Peyer's patch (tissue), 4 donors: Measurements from ENCODE around the gene EYA4.

Experiments used
- CTCF ChIP-seq, 6 experiments: fragments of 450-650 bp in 4 of 6; fragments of 200-600 bp in 2 of 6; sonication (generic) in 1 of 6; IDR thresholded peaks; one replicate each; pipeline ENCODE4 v1.5.1; 2017 to 2019; ENCODE audit warnings: antibody characterized with exemption in 6 of 6, mild to moderate bottlenecking in 3 of 6, moderate library complexity in 1 of 6
- POLR2A ChIP-seq, 2 donors: fragments of 450-650 bp; IDR thresholded peaks; one replicate each; pipeline ENCODE4 v1.5.1; 2017; ENCODE audit warnings: antibody characterized with exemption in 2 of 2, mild to moderate bottlenecking in 2 of 2, moderate library complexity in 2 of 2

GRCh38 chr6:133251688-133252087 is 10.5 kb downstream of the EYA4 start:
- TF ChIP-seq CTCF (IDR thresholded peaks at IDR 0.05), result no peak
- no peak for TF ChIP-seq POLR2A (IDR thresholded peaks at IDR 0.05)
